Nephron progenitor cell (in vitro differentiated cells): Measurements from ENCODE around the gene RASSF1.
A peak's percentile ranks its signal among the peaks of the same experiment; 100 is the strongest.

Experiments used
- DNase-seq: peaks from one replicate; pipeline ENCODE4 v3.0.0; 2021
- H3K27ac Mint-ChIP-seq: 2 replicates; pipeline ENCODE4 v1.8.0; 2021; ENCODE audit warnings: mild to moderate bottlenecking, moderate library complexity, mixed read lengths
- H3K27me3 Mint-ChIP-seq: 2 replicates; pipeline ENCODE4 v1.8.0; 2021; ENCODE audit warnings: mild to moderate bottlenecking, low read depth, mixed read lengths; ENCODE audit not compliant: poor library complexity
- H3K36me3 Mint-ChIP-seq: 2 replicates; pipeline ENCODE4 v1.8.0; 2021; ENCODE audit warnings: low read depth, mixed read lengths
- H3K4me1 Mint-ChIP-seq: 2 replicates; pipeline ENCODE4 v1.8.0; 2021; ENCODE audit warnings: mixed read lengths
- H3K4me3 Mint-ChIP-seq: 2 replicates; pipeline ENCODE4 v1.8.0; 2021; ENCODE audit warnings: mild to moderate bottlenecking, moderate library complexity, mixed read lengths
- H3K9me3 Mint-ChIP-seq: 2 replicates; pipeline ENCODE4 v1.8.0; 2021; ENCODE audit warnings: mild to moderate bottlenecking, moderate library complexity, mixed read lengths
- CTCF ChIP-seq: fragments of 200-600 bp; sonication (generic); IDR thresholded peaks from 2 replicates; pipeline ENCODE4 v1.5.0; 2021; ENCODE audit warnings: antibody characterized with exemption

The RASSF1 gene

GRCh38 chr3:50356553-50356952 lies 15.9 kb upstream of the RASSF1 start:
- TF ChIP-seq CTCF: no peak

DNA sequence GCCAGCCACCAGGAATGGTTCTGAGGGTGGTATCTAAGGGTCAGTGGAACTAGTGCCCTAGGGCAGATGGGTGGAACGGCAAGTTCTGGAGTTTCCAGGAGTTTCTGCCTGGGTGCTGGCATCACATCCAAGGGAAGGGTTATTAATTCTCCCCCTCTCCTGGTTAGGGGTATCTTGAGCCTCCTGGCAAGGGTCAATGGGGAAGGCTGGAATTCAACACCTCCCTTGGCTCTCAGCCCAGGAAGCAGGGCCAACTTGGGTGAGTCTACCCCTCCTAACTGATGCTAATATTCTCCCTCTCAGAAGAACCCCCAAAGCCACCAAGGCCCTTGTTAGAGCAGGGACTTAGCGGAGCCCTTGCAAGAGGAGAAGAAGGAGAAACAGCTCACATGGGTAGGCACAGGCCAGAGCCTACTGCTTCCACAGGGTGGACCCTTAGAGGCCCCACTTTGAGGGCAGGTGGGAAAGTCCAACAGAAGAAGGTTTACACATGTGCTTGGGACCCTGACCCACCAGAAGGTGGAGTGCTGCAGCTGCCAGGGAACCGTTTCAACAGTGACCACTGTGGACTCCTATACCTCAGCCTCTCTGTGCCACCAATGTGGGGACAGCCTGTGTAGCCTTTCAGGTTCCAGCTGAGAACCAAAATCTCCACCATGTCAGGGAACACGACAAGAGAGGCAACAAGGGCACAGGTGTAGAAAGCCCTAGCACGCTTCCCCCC lies 15.4 kb upstream of the RASSF1 start:
- H3K36me3 Mint-ChIP-seq: peaks cover 7% of the 10 kb centered on the region
- no peaks in the 10 kb centered on the region for H3K9me3 Mint-ChIP-seq
- no peaks in the 10 kb centered on the region for H3K27me3 Mint-ChIP-seq
- peaks cover 45% of the 10 kb centered on the region for H3K4me1 Mint-ChIP-seq
- H3K4me3 Mint-ChIP-seq: peak overlapping the region; percentile 95
- TF ChIP-seq CTCF: no peak
- DNase-seq: no peak
- H3K27ac Mint-ChIP-seq: peak overlapping the region; percentile 69

More at GRCh38 chr3:50356553-50356952, 15.9 kb upstream of the RASSF1 start:
- Mint-ChIP-seq H3K36me3 (peaks cover 7% of the 10 kb centered on the region), H3K27me3 (peaks cover 1% of the 10 kb centered on the region), H3K27ac (no peak overlapping the region), H3K4me3 (peak overlapping the region; percentile 95), H3K4me1 (peaks cover 40% of the 10 kb centered on the region), H3K9me3 (no peaks in the 10 kb centered on the region)
- no peak for DNase-seq

GRCh38 chr3:50354850-50355249 lies 14.2 kb upstream of the RASSF1 start:
- TF ChIP-seq CTCF: no peak
- peaks cover 7% of the 10 kb centered on the region for H3K36me3 Mint-ChIP-seq
- peaks cover 50% of the 10 kb centered on the region for H3K4me1 Mint-ChIP-seq
- H3K4me3 Mint-ChIP-seq: no peak overlapping the region
- DNase-seq: no peak
- H3K27ac Mint-ChIP-seq: no peak overlapping the region
- no peaks in the 10 kb centered on the region for H3K9me3 Mint-ChIP-seq
- no peaks in the 10 kb centered on the region for H3K27me3 Mint-ChIP-seq

GRCh38 chr3:50354186-50354764 lies 13.6 kb upstream of the RASSF1 start:
- no peaks in the 10 kb centered on the region for H3K9me3 Mint-ChIP-seq
- peaks cover 7% of the 10 kb centered on the region for H3K36me3 Mint-ChIP-seq
- no peak for DNase-seq
- TF ChIP-seq CTCF: no peak
- peaks cover 46% of the 10 kb centered on the region for H3K4me1 Mint-ChIP-seq
- H3K4me3 Mint-ChIP-seq: no peak overlapping the region
- no peak overlapping the region for H3K27ac Mint-ChIP-seq
- H3K27me3 Mint-ChIP-seq: no peaks in the 10 kb centered on the region

DNA sequence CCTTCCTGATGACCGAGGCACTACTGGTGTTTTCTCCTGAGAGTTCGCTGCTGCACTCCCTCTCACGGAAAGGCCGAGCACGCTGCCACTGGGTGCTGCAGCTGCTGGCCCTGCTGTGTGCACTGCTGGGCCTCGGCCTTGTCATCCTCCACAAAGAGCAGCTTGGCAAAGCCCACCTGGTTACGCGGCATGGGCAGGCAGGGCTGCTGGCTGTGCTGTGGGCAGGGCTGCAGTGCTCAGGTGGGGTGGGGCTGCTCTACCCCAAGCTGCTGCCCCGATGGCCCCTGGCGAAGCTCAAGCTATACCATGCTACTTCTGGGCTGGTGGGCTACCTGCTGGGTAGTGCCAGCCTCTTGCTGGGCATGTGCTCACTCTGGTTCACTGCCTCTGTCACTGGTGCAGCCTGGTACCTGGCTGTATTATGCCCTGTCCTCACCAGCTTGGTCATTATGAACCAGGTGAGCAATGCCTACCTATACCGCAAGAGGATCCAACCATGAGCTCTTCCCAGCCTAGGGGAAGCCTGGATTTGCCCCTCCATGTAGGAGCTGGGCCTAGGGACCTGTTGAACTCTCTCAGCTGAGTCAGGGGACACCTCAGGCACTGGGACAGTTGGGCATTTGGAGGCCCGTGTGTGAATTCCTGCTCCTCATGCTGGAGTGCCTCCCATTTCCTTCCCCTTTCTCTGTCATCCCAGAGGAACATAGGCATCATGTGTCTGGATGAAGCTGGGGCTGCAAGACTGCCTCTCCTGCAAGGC lies 12.8 kb upstream of the RASSF1 start:
- no peaks in the 10 kb centered on the region for H3K9me3 Mint-ChIP-seq
- H3K27me3 Mint-ChIP-seq: no peaks in the 10 kb centered on the region
- no peak overlapping the region for H3K27ac Mint-ChIP-seq
- peaks cover 42% of the 10 kb centered on the region for H3K4me1 Mint-ChIP-seq
- peaks cover 8% of the 10 kb centered on the region for H3K36me3 Mint-ChIP-seq
- no peak overlapping the region for H3K4me3 Mint-ChIP-seq
- no peak for TF ChIP-seq CTCF
- no peak for DNase-seq
